ENCODE data around the gene F12.

The F12 gene

DNA sequence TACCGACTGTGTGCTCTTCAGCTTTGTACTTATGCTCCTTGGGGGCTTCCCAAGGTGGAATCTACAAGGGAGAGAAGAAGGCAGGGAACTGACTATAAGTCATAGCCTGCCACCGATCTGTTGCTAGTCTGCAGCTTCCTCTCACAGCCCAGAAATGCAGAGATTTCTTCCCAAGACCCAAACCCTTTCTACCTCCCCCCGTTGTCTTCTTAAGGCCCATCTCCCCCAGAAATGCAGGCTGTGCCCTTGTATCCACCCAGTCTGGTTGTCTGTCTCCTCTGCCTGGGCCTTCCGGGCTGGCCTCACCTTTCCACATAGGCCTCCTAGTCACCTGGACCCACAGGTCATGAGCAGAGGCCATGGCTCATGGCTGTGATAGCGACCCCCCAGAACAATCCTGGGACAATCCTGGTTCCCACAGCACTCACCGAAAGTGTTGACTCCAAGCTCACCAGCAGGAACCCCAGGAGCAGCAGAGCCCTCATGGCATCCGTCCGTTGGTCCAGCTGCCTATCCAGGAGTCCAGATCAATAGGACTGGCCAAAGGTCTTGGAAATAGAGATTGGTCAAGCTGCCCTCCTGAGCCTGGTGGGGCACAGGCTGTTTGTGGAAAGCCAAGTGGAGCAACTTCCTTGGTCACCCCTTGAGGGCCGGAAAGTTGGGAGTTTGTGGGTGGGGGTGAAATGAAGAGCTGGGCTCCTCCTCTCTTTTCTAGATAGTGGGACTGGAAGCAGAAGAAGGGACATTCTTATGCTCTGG, at the start of gene F12:
F12 (minus strand) TSS at position 522 of the 759 bp plus-strand sequence; CDS start at position 485, 37 bp downstream.
- no peak for DNase-seq

DNA sequence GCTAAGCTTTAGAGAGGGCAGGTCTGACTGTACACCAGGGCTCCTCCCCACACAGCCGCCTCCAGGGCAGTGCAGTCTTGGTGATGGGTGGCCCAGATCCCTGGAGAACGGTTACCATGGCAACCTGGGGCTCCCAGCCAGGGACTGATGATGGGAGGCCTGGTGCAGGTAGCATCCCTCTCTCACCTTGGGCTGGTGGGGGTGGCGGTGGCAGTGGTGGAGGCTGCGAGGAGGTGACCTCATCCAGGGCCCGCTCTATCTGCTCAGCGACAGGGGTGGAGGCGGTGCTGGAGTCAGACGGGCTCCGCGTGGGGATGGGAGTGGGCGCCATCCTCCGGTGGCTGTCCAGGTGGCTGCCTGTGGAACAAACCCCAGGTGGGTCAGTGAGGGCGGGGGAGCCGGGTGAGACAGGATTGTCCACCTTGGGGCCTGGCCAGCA, 49.6 kb upstream of the F12 start:
- peak; percentile 86 for DNase-seq

DNA sequence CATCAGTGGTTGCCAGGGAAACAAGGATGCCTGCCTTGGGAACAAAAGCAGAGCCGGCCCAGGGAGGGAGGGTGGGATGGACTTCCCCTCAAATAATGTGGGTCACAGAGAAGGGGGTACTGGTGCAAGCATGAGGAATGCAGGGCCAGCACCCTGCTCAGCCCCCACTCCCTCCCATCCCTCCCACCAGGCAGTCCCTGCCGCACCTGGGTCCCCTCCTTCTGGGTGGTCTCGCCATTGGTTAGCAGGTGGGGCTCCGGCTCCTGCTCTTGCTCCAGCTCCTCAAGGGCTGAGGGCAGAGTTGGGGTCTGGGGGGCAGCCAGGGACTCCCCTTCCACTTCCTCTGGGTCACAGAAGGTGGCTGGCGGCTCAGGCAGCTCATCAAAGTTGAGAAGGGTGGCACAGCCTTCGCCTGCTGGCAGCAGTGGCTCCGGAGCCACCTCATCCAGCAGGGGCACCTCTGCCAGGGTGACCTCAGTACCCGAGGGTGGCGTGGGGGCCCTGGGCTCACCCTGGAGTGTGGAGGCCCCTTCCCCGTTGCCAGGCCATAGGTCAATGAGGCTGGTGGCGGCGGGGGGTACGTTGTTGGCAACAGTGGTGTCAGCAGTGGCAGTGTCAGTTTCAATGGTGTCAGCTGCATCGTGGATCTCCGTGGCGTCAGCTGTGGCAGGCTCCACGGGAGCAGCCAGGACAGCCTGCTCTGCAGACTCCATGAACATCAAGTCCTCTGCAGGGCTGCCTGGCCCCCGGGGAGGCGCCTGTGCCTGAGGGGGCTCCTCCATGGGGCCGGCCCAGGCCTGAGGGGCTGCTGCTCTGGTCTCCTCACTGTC, 48.7 kb upstream of the F12 start:
- no peak for DNase-seq

DNA sequence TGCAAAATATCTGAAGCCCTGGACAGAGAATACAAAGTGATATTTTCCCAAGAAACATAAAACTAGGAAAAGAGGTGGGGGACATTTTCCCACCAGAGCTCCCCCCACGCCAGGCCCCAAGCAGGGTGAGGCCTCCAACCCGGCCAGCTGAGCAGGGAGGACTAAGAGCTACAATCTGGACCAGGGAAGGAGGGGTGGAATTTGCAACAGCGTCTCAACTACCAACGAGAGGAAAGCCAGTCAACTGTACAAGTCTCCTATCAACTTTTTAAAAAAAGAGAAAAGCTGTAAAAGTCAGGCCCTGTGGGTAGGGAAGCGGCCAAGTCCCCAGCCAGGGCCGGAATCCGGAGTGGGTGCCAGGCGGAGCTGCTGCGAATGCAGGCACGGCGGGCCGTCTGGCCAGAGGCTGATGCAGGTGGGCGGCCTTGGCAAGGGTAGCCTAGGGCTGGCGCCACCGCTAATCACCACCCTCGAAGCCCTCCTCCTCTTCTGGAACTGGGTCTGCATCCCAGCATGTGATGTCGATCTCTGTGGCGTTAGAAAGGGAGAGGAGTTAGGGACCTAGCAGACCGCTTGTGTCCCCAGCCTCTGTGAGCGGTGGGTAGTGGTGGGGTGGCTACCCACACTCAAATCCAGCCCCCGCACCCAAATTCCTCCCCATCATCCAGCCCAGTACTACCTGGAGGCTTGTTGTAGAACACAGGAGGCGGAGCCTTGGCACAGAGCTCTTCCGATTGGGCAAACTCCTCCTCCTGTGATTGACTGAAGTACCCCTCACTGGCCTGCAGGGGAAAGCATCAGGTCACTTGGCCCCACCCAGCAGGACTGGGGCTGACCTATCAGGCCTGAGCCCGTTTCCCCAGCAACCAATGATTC, 47.9 kb upstream of the F12 start:
- peak; percentile 98 for DNase-seq

DNA sequence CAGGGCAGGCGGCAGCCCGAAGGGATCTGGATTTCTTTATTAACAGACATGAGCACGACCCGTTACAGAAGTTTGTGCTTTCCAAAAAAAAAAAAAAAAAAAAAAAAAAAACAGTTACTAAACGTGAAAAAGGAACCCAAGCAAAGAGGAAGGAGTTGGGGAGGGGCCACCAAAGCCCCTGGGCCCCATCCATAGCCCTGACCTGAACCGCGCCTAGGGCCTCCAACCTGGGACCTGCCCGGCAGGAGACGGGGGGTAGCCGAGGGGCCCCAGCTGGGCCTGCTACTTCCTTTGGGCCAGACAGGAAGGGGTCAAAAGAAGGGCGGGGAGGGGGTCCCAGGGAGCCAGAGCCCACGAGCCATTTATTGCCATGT, 47.2 kb upstream of the F12 start:
- no peak for DNase-seq

DNA sequence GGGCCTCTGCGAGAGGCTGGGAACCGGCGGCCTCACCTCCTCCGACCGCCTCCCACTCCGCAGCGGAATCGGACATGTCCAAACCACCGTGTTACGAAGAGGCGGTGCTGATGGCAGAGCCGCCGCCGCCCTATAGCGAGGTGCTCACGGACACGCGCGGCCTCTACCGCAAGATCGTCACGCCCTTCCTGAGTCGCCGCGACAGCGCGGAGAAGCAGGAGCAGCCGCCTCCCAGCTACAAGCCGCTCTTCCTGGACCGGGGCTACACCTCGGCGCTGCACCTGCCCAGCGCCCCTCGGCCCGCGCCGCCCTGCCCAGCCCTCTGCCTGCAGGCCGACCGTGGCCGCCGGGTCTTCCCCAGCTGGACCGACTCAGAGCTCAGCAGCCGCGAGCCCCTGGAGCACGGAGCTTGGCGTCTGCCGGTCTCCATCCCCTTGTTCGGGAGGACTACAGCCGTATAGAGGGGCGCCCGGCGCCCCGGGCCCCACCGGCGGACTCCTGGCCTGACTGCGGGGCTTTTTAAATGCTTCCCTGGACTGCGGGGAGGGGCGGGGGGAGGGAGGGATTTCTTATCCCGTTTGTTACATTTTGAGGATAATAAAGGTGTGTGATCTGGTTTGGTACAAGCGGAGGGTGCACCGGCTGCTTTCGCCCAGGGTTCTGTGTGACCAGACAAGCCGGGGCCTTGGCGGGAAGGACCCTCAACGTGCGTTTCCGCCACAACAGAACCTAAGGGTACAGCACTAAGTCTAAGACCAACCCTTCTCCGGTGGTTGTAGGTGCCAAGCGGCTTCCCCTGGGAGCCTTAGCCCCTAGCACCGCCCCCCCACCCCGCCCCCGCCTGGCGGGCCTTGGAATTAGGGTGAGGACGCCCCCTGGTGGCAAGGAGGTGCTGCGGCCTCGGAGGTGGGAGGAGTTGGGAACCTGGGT, 46.6 kb upstream of the F12 start:
- DNase-seq: peak; percentile 96

DNA sequence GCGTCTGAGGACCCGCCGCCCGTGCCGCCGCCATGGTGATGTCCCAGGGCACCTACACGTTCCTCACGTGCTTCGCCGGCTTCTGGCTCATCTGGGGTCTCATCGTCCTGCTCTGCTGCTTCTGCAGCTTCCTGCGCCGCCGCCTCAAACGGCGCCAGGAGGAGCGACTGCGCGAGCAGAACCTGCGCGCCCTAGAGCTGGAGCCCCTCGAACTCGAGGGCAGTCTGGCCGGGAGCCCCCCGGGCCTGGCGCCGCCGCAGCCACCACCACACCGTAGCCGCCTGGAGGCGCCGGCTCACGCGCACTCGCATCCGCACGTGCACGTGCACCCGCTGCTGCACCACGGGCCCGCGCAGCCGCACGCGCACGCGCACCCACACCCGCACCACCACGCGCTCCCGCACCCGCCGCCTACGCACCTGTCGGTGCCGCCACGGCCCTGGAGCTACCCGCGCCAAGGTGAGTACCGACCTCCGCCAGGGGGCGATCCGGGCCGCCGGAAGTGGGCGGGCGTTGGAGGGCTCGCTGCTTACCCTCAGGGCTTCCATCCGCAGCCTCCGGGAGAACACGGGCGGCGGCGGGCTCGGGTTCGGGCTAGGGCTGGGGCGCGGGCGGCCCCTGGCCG, 45.8 kb upstream of the F12 start:
- DNase-seq: peak; percentile 90

DNA sequence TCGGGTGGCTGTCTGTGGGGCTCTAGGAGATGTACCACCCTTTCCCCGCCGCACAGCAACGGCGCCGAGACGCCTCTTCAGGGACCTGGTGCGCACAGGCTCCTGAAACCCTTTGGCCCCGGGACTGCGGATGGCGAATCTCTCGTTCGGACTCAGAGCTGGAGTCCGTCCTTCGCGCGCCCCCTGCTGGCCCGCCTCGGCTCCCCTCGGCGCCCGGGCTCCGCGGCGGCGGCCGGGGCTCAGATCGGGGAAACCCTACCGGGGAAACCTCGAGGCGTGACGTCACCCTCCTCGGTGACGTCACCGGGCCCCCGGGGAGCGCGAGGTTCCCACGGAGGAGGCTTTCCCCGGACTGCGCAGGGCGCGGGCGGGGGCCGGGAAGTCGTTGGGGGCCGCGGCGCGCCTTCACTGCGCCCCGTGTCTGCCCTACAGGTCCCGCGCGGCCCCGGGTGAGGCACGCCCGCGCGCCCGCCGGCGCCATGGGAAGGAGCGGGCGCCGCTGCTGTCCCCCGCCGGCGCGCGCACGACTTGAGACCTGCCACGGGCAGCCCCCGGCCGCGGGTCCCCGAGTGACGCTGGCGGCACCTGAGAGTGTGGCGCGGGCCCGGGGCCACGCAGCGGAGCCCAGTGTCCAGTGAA, 45.2 kb upstream of the F12 start:
- DNase-seq: peak; percentile 94

DNA sequence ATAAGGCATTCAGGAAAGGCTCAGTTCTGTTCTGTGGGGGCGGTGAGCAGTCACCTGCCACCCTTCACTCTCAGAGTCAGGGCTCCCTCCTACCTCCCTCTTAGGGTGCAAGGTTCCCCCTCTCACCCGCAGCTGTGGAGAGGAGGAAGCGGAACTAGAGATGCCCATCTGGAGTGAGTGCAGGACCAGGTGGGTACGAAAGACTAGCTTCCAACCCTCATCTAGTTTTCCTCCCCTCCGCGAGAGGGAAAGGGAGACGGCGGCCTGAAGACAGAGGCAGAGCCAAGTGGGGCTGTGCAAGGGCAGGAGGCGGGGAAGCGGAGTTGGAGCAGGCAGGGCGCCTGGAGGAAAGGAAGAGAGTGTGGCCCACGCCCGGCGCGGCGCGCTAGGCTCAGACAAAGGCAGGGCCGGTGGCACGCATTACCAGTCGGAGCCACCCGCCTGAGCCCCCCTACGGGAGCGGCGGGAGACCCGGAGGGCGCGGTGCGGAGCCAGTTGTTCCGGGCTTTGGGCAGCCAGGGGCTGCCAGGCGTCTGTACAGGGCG, 44.6 kb upstream of the F12 start:
- DNase-seq: no peak

DNA sequence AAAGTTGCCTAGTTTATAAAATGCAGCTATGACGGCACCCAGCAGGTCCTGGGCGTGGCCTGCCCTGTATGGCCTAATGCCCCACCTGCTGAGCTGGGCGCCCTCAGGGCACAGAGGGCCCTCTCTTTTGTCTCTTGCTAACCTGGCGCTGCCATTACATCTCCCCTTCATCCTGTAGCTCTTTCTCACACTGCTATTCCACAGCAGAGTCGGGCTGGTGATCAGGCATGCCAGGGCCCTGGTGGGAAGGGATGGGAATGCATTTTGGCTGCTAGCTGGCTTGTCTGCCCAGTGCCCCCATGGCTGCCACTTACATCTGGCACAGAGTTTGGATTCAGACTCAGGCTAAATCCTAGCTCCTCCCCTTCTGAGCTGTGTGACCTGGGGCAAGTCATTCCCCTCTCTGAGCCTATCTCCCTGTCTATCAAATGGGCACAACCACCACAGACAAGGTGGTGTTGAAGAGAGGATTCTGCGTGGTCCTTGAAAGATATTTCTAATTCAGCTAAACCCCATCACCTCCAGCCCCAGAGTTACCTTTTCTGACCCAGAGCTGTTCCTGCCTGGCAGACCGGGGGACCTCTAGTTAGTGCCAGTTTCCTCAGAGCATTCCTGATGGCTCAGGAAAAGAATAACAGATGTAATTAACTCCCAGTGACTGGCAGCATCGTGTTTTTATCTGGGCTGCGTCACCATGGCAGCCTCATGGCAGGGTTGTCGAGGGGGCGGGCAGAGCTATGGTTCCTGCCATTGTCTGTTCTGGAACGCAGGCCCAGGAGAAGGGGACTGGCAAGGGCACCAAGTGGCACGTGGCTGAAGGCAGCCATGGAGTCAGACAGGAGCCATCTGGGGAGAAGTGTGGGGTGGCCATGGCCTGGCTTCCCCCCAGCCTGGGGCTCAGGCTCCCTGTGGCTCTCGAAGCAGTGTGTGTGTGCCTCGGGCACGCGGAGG, 43.6 kb upstream of the F12 start:
- DNase-seq: no peak

DNA sequence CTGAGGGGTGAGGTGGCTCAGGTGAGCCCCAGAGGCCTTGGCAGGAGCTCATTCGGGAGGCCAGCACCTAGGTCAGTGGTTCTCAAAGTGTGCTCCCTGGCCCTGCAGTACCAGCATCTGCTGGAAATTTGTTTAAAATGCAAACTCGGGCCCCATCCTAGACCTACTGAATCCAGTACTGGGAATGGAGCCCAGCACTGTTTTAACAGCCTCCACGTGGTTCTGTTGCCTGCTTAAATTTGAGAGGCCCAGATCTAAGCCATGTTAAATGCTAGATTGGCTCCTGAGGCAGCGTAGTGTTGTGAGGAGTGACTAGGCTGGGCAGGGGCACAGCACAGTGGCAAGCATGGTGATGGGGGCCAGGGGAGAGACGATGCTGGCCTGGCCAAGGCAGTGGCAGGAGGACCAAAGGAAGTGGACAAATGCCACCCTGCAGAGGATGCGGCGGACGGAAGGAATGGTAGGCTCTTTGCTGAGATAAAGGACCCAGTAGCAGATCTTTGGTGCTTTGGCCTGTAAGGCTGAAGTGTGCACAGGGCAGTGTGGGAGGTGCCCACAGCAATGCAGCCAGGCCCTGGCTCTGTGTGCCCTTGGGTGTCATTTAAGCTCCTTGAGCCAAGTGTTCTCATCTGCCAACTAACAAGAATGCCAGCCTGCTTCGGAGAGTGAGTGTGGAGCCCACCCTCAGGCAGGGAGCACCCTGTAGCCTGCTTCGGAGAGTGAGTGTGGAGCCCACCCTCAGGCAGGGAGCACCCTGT, 41.5 kb upstream of the F12 start:
- DNase-seq: no peak

DNA sequence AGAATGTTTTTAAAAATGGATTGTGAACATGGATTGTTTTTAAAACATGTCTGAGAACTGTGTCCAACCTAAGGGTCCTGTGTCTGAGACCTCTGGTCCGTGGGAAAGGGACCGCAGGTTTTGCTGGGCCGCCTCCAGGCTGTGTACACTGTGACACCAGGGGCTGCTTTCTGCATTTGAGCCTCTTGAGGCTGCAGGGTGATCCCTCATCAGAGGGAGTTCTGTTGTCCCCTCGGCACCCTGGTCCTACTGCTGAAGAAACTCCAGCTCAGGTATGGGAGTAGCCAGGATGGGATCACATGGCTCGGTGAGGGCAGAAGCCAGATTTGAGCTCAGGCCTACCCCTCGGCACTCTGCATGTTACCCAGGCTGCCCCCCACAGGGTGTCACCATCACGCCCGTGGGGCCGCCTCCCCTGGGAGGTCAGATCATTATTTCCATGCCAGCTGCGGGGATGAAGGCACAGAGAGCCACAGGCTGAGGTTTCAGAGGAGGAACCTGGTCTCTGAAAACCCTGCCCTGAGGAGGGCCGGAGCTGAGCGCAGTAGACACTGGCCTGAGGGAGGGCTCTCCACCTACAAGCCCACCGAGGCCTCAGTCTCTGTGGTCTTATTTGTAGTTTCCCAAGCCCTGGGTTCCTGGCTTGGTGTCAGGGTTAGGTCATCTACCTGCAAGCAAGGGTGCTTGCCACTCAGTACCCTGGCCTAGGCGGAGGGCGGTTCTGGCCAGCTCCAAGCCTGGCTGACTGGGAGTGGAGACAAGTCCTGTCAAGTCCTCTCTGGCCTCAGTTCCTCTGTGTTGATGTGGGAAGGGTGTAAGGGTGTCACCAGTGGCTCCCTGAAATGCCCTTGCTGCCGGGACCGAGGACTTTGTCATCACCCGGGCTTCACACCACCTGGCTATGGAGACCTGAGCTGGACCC, 40.0 kb upstream of the F12 start:
- DNase-seq: no peak

DNA sequence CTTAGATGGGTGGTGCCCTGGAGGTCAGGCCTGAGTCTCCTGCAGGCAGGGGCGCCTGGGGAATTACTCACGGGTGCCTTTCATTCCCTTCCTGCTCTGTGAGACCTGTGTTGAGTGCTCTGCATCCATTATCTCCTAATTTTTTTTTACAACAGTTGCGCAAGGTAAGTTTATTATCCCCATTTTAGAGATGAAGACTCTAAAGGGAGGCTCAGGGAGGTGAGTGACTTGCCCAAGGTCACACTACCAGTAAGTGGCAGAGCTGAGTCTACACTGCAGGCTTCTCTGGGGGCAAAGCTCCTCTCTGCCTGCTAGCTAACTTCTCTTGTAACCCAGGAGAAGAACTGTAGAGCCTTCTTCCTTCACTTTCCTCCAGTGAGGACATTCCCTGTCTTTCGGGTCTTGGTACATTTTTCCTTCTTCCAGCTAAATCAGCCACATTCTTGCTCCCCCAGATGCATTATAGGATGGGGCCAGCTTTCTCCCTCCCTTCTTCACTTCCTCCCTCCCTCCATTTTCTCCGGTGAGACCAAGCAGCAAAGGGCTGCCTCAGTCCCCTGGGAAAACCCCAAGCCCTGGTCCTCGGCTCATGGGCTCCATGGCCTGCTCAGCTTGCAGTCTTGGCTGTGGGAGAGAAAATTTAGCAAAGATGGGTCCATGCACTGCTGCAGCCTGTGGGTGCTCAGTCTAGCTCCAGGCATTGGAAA, 39.0 kb upstream of the F12 start:
- no peak for DNase-seq

DNA sequence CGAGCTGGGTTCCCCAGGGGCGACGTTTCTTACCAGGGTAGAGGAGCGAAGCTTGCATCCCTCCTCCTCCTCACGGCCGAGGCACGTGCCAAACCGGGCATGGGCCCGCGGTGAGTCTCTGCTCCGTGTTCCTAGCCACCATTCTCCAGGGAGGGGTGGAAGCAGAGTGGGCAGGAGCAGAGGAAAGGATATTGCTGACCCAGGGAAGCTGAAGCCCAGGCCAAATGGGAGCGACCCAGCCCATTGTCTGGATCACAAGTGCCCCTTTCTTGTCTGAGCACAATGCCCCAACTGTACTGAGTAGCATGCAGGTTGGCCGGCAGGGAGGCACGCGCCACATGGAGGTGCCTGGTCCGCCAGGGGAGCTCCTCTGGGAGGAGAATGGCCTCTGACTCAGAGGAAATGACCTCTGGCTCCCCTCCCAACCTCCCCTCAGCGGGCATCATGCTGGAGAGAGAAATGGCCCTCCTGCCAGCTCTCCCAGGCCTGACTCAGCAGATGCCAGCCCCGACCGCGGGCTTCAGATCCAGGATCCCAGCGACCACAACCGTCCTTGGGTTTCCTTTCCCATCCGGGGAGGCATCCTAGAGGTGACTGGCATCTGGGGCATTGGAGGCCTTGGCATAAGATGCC, 38.4 kb upstream of the F12 start:
- peak; percentile 96 for DNase-seq

DNA sequence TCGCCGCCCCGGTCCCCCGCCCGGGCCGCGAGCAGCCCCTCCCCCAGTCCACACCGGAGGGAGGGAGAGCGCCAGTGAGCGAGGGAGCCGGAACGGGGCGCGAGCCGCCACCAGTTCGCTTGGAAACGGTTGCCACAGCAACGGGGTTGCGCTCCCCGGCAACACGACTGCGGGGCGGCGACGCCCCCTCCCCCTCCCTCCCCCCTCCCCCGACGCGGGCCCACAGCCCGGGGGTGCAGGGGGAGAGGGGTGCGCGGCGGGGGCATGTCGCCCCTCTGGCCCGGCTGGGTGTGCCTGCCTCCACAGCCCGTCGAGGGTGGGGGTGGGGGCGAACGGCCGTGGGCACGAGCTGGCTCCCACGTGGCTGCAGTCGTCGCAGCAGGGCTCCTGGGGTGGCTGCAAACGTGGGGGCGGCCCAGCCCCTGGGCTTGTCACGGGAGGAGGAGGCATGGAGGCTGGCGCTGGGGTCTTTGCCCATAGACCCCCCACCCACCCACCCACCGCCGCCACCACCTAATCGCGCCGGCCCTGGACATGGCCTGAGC, 37.8 kb upstream of the F12 start:
- peak; percentile 76 for DNase-seq

All from islet precursor cell (in vitro differentiated cells).